ENCODE measurements around the gene USP20.

USP20 gene

GRCh38 chr9:129809346-129809745 lies 25.9 kb upstream of the USP20 start:
- no peak for TF ChIP-seq CTCF (IDR thresholded peaks at IDR 0.05; ENCODE audit: poor library complexity, severe bottlenecking)

DNA sequence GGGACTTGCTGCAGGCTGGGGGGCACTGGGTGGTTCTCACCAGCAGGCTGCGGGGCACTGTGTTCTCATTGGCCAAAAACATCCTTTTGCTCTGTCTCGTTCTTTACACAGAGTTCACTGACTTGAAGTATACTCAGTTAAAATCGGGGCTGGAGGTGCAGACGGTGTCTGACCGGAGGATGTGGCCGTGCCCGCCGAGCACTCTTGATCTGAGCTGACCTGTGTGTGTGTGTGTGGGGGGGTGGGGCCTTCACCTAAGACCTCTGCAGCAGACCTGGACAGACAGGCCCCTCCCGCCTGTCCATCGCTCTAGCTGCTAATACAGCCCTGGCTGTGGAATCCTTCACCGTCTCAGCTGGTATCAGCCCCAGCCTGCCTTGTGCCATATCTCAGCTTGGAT lies 25.1 kb upstream of the USP20 start:
- no peak for ATAC-seq (ENCODE audit: low read depth)
- Histone ChIP-seq H3K27me3 (ENCODE audit: insufficient read depth, poor library complexity, severe bottlenecking) (no peaks in the 10 kb centered on the region), H3K4me3 (ENCODE audit: severe bottlenecking) (no peak overlapping the region), H3K27ac (ENCODE audit: poor library complexity, severe bottlenecking) (no peak overlapping the region), H3K36me3 (ENCODE audit: low read depth) (peaks cover 31% of the 10 kb centered on the region), H3K4me1 (ENCODE audit: insufficient read depth, poor library complexity, severe bottlenecking) (no peaks in the 10 kb centered on the region), H3K9me3 (ENCODE audit: severe bottlenecking) (no peaks in the 10 kb centered on the region)
- no peak for DNase-seq (ENCODE audit: low spot score)
- no peak for TF ChIP-seq CTCF (IDR thresholded peaks at IDR 0.05; ENCODE audit: poor library complexity, severe bottlenecking)

More at GRCh38 chr9:129809346-129809745, 25.9 kb upstream of the USP20 start:
- no peak overlapping the region for H3K27ac ChIP-seq (ENCODE audit: poor library complexity, severe bottlenecking)
- H3K36me3 ChIP-seq (ENCODE audit: low read depth) = peaks cover 33% of the 10 kb centered on the region
- H3K27me3 ChIP-seq (ENCODE audit: insufficient read depth, poor library complexity, severe bottlenecking) = no peaks in the 10 kb centered on the region
- ATAC-seq (ENCODE audit: low read depth) = no peak
- H3K9me3 ChIP-seq (ENCODE audit: severe bottlenecking) = no peaks in the 10 kb centered on the region
- no peak overlapping the region for H3K4me3 ChIP-seq (ENCODE audit: severe bottlenecking)
- no peak for DNase-seq (ENCODE audit: low spot score)
- no peaks in the 10 kb centered on the region for H3K4me1 ChIP-seq (ENCODE audit: insufficient read depth, poor library complexity, severe bottlenecking)

GRCh38 chr9:129810788-129811187 lies 24.5 kb upstream of the USP20 start:
- no peak for TF ChIP-seq CTCF (IDR thresholded peaks at IDR 0.05; ENCODE audit: poor library complexity, severe bottlenecking)
- Histone ChIP-seq H3K4me1 (ENCODE audit: insufficient read depth, poor library complexity, severe bottlenecking) (no peaks in the 10 kb centered on the region), H3K27me3 (ENCODE audit: insufficient read depth, poor library complexity, severe bottlenecking) (no peaks in the 10 kb centered on the region), H3K27ac (ENCODE audit: poor library complexity, severe bottlenecking) (no peak overlapping the region), H3K9me3 (ENCODE audit: severe bottlenecking) (no peaks in the 10 kb centered on the region), H3K36me3 (ENCODE audit: low read depth) (peaks cover 29% of the 10 kb centered on the region), H3K4me3 (ENCODE audit: severe bottlenecking) (no peak overlapping the region)
- DNase-seq (ENCODE audit: low spot score) (no peak), ATAC-seq (ENCODE audit: low read depth) (no peak)

DNA sequence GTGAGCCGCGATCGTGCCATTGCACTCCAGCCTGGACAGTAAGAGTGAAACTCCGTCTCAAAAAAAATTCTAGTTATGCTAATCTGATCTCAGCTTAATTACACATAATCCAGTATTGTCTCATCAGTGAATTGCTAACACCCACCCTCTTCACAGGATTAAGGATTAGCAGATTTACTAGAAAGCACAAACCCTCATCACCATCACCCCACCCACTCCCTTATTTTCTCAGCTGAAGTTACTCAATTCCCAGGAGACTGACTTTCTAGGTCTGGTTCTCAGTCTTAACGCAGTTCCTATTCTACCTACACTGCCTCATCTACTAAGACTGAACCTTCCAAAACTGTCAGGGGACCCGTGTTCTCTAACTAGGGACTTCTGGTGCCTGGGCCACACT lies 23.3 kb upstream of the USP20 start:
- DNase-seq (ENCODE audit: low spot score) (no peak), ATAC-seq (ENCODE audit: low read depth) (no peak)
- Histone ChIP-seq H3K27me3 (ENCODE audit: insufficient read depth, poor library complexity, severe bottlenecking) (no peaks in the 10 kb centered on the region), H3K4me3 (ENCODE audit: severe bottlenecking) (no peak overlapping the region), H3K9me3 (ENCODE audit: severe bottlenecking) (no peaks in the 10 kb centered on the region), H3K4me1 (ENCODE audit: insufficient read depth, poor library complexity, severe bottlenecking) (no peaks in the 10 kb centered on the region), H3K36me3 (ENCODE audit: low read depth) (peaks cover 39% of the 10 kb centered on the region), H3K27ac (ENCODE audit: poor library complexity, severe bottlenecking) (no peak overlapping the region)
- TF ChIP-seq CTCF (IDR thresholded peaks at IDR 0.05; ENCODE audit: poor library complexity, severe bottlenecking) = no peak

DNA sequence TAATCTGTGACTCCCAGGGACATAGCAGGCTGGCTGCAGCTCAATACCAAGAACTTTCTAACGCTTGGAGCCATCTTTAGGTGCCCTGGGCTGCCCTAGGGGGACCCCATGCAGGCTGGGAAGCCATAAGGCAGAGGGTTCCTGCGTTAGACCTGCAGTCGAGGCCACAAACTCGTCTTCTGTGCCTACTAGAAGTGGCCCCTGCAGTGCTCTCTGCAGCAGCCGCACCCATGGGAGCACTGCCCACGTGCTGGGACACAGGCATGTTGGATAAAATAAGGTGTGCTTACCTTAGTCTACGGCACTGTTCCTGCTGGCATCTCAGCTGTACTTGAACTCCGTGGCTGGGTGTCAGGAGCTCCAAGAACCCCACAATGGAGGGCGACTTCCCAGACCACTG lies 22.9 kb upstream of the USP20 start:
- no peaks in the 10 kb centered on the region for H3K27me3 ChIP-seq (ENCODE audit: insufficient read depth, poor library complexity, severe bottlenecking)
- no peak overlapping the region for H3K27ac ChIP-seq (ENCODE audit: poor library complexity, severe bottlenecking)
- DNase-seq (ENCODE audit: low spot score) = no peak
- no peaks in the 10 kb centered on the region for H3K9me3 ChIP-seq (ENCODE audit: severe bottlenecking)
- no peak overlapping the region for H3K4me3 ChIP-seq (ENCODE audit: severe bottlenecking)
- peaks cover 43% of the 10 kb centered on the region for H3K36me3 ChIP-seq (ENCODE audit: low read depth)
- ATAC-seq (ENCODE audit: low read depth) = peak; percentile 8; the same call in 1 of the 3 replicates
- H3K4me1 ChIP-seq (ENCODE audit: insufficient read depth, poor library complexity, severe bottlenecking) = no peaks in the 10 kb centered on the region
- no peak for TF ChIP-seq CTCF (IDR thresholded peaks at IDR 0.05; ENCODE audit: poor library complexity, severe bottlenecking)
